Right renal pelvis (tissue), 4 donors: Measurements from ENCODE around the gene NEAT1. TPM values are rescaled to one million over a fixed set of nuclear protein-coding genes. Genes with fewer than 3 reads are reported as not detected.

Experiments used
- DNase-seq, 4 donors: peaks; one replicate each; pipeline ENCODE4 v3.0.0-alpha.2; 2013; ENCODE audit warnings: low read depth in 4 of 4, low spot score in 3 of 4, missing footprints in 1 of 4
- polyA plus RNA-seq, 4 donors: library from polyadenylated mRNA; unstranded; fragments of 120-200 nt; gene quantifications; one replicate each; pipeline ENCODE4 v1.2.1, GENCODE V29; 2013; ENCODE audit not compliant: insufficient read length in 4 of 4

NEAT1 gene
- polyA plus RNA-seq, 4 donors = 141 to 286 (median 189) TPM

GRCh38 chr11:65420979-65421793 is 1.4 kb upstream of the NEAT1 start:
- DNase-seq = no peak

- DNase-seq = peak; percentile 86 to 92 (median 92)
Measured at GRCh38 chr11:65421794-65422632, 585 bp upstream of the NEAT1 start.

DNA sequence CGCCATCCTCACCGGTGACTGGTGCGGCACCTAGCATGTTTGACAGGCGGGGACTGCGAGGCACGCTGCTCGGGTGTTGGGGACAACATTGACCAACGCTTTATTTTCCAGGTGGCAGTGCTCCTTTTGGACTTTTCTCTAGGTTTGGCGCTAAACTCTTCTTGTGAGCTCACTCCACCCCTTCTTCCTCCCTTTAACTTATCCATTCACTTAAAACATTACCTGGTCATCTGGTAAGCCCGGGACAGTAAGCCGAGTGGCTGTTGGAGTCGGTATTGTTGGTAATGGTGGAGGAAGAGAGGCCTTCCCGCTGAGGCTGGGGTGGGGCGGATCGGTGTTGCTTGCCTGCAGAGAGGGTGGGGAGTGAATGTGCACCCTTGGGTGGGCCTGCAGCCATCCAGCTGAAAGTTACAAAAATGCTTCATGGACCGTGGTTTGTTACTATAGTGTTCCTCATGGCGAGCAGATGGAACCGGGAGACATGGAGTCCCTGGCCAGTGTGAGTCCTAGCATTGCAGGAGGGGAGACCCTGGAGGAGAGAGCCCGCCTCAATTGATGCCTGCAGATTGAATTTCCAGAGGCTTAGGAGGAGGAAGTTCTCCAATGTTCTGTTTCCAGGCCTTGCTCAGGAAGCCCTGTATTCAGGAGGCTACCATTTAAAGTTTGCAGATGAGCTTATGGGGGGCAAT is 1.1 kb downstream of the NEAT1 start:
- no peak for DNase-seq

DNA sequence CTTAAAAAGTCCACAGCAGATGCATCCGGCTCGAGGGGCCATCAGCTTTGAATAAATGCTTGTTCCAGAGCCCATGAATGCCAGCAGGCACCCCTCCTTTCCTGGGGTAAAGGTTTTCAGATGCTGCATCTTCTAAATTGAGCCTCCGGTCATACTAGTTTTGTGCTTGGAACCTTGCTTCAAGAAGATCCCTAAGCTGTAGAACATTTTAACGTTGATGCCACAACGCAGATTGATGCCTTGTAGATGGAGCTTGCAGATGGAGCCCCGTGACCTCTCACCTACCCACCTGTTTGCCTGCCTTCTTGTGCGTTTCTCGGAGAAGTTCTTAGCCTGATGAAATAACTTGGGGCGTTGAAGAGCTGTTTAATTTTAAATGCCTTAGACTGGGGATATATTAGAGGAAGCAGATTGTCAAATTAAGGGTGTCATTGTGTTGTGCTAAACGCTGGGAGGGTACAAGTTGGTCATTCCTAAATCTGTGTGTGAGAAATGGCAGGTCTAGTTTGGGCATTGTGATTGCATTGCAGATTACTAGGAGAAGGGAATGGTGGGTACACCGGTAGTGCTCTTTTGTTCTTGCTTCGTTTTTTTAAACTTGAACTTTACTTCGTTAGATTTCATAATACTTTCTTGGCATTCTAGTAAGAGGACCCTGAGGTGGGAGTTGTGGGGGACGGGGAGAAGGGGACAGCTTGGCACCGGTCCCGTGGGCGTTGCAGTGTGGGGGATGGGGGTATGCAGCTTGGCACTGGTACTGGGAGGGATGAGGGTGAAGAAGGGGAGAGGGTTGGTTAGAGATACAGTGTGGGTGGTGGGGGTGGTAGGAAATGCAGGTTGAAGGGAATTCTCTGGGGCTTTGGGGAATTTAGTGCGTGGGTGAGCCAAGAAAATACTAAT is 1.9 kb downstream of the NEAT1 start:
- no peak for DNase-seq

- no peak for DNase-seq
Measured at GRCh38 chr11:65425105-65425970, 2.7 kb downstream of the NEAT1 start.

GRCh38 chr11:65425971-65426838 is 3.6 kb downstream of the NEAT1 start:
- DNase-seq = no peak

DNA sequence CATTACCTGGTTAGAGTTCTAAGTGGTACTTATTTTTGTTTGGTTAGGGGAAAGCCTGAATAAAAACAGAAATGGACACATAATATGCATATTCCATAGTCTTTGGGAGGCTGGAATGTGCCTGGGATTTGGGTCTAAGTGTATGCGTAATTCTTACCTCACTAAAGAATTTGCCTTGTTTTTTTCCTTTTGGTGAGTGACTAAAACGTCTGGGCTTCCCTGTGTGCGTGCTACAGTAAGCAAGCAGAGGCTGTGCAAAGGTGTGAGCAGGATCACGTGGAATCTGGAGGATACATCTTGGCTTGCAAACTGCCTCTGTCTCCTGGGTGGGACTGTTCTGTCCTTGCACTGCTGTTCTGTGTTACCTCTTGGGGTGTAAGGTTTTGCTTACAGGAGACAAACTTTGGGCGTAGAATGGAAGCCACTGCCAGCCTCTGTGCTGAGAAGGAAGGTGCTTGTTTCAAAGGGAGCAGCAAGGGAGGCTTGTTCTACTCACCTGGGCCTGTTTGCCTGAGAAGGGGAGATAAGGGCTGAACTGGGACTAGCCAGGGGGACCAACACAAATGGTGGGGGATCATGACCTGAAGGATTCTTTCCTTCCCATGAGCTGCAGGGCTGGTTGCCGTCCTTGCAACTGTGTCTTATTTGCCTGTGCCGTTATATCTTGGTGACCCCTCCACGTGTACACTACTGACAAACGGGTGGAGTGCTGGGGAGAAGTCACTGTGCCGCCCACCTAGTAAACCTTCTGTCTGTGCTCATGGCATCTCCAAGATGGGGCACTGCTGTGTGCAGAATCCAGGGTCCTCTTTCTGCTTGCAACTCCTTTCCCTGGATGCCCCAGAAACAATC is 4.5 kb downstream of the NEAT1 start:
- DNase-seq = no peak

DNA sequence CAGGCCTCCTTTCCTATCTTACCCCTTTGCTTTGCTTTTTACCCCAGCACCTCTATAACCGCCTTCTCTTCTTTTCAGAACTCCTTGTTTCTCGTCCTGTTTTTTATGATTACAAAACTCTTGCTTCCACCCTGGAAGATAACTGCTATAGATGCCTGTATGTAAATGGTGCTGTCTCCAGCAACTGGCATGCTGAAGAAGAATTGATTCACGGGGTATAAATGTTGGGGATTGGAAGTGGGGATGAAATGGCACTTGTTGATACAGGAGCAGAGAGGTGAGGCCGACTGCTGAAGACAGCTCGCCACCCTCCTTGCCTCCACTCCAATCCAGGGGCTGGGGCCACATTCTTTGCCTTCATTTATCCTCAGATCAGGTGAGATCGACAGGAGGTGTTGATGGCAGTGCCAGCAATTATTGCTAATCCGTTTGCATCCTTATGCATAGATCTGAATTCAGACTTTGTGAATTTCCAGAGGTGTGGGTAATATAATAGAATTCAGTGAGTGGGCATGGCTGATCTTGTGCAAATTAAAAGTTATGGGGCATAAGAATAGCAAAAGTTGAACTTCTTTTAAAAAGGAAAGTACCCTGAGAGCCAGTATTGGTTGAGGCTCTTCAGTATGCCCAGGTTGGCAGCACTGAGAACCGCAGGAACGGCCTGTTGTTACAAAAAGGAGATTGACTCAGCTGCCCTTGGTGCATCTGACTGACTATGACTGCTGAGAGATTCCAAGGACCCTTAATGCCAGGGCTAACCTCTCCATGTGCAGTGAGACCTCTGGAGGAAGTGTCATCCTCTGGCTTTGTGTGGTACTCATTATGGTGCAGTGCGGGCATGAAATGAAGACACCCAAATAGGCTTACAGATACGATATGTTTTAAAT is 5.3 kb downstream of the NEAT1 start:
- no peak for DNase-seq

- DNase-seq = no peak
Measured at GRCh38 chr11:65428578-65429067, 6.0 kb downstream of the NEAT1 start.

DNA sequence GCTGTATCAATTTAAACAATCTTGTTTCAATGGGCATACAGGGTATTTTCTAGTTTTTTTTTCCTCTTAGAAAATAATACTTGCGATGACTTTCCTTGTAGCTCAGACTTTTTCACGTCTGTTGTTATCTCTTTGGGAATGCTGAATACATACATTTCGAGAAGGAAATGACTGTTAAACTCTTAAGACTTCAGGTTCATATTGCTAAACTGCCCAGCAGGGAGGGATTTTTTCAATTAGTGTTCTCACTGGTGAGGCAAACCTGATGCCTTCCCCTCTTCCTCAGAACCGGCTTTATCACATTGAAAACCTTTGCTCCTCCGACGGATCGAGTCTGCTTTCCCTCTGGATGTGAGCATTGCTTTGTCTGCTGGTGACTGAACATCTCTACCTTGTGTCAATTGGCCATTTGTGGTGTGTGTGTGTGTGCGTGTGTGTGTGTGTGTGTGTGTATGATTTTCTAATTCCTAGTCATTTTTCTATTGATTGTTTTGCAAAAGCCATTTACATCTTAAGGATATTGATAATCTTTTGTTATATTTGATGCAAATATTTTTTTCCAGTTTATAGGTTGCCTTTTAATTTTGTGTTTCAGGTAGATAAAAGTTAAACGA is 6.6 kb downstream of the NEAT1 start:
- no peak for DNase-seq

- DNase-seq = no peak
Measured at GRCh38 chr11:65429724-65430405, 7.3 kb downstream of the NEAT1 start.

GRCh38 chr11:65430406-65431217 is 8.0 kb downstream of the NEAT1 start:
- no peak for DNase-seq

DNA sequence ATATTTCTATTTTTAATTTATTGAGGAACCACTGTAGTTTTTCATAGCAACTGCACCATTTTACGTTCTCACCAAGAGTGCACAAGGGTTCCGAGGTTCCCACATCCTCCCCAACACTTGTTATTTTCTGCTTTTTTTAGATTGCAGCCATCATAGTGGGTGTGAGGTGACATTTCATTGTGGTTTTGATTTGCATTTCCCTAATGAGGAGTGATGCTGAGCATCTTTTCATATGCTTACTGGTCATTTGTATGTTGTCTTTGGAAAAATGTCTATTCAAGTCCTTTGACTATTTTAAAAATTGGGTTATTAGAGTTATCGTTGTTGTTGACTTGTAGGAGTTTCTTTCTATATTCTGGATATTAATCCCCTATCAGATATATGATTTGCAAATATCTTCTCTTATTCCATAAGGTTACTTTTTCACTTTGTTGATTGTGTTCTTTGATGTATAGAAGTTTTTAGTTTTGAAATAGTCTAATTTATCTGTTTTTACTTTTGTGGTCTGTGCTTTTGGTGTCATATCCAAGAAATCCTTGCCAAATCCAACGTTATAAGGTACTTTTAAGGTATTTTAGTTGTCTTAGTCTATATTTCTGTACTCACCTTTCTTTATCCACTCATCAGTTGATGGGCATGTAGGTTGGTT is 9.0 kb downstream of the NEAT1 start:
- DNase-seq = no peak
